ENCODE data around the gene FLG2.

- TF ChIP-seq, protein P1, sequence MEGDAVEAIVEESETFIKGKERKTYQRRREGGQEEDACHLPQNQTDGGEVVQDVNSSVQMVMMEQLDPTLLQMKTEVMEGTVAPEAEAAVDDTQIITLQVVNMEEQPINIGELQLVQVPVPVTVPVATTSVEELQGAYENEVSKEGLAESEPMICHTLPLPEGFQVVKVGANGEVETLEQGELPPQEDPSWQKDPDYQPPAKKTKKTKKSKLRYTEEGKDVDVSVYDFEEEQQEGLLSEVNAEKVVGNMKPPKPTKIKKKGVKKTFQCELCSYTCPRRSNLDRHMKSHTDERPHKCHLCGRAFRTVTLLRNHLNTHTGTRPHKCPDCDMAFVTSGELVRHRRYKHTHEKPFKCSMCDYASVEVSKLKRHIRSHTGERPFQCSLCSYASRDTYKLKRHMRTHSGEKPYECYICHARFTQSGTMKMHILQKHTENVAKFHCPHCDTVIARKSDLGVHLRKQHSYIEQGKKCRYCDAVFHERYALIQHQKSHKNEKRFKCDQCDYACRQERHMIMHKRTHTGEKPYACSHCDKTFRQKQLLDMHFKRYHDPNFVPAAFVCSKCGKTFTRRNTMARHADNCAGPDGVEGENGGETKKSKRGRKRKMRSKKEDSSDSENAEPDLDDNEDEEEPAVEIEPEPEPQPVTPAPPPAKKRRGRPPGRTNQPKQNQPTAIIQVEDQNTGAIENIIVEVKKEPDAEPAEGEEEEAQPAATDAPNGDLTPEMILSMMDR (conservative IDR thresholded peaks at IDR 0.05; ENCODE audit: low read length): no peak
- no peak for TF ChIP-seq EZH2phosphoT487 (IDR thresholded peaks at IDR 0.05; ENCODE audit: borderline replicate concordance)
These were observed 45.8 kb downstream of the FLG2 start for GRCh38 chr1:152313970-152314369.
